BE2C (cell line): ENCODE data around the gene RPS6KB2.

Source experiments
- DNase-seq: peaks from one replicate; pipeline ENCODE4 v3.0.0-alpha.2; 2020
- H3K27me3 ChIP-seq: fragments of 250-450 bp; sonication (Bioruptor Pico); 2 replicates; pipeline ENCODE4 v1.5.1; 2020; ENCODE audit warnings: mild to moderate bottlenecking
- H3K36me3 ChIP-seq: fragments of 250-450 bp; sonication (Bioruptor Pico); 2 replicates; pipeline ENCODE4 v1.5.1; 2020; ENCODE audit warnings: mild to moderate bottlenecking
- H3K4me1 ChIP-seq: fragments of 250-450 bp; sonication (Bioruptor Pico); 2 replicates; pipeline ENCODE4 v1.5.1; 2020
- H3K4me3 ChIP-seq: 2 replicates; pipeline ENCODE4 v1.5.1; 2011; ENCODE audit warnings: low read depth, low read length
- H3K9me3 ChIP-seq: fragments of 250-450 bp; sonication (Bioruptor Pico); 2 replicates; pipeline ENCODE4 v1.5.1; 2020
- CTCF ChIP-seq: IDR thresholded peaks from 2 replicates; pipeline ENCODE4 v1.5.1; 2012; ENCODE audit warnings: mild to moderate bottlenecking, low read depth, low read length

The RPS6KB2 gene

GRCh38 chr11:67409781-67410368, 18.4 kb upstream of the RPS6KB2 start:
- no peaks in the 10 kb centered on the region for H3K36me3 ChIP-seq
- no peak for DNase-seq
- TF ChIP-seq CTCF = no peak
- H3K4me1 ChIP-seq = peaks cover 5% of the 10 kb centered on the region; the same call in 1 of the 2 replicates
- no peaks in the 10 kb centered on the region for H3K9me3 ChIP-seq
- no peaks in the 10 kb centered on the region for H3K27me3 ChIP-seq
- H3K4me3 ChIP-seq = no peak overlapping the region

GRCh38 chr11:67410369-67410831, 17.9 kb upstream of the RPS6KB2 start:
- no peak for DNase-seq
- Histone ChIP-seq H3K36me3 (no peaks in the 10 kb centered on the region), H3K9me3 (no peaks in the 10 kb centered on the region), H3K4me3 (no peak overlapping the region), H3K4me1 (peaks cover 5% of the 10 kb centered on the region; the same call in 1 of the 2 replicates), H3K27me3 (no peaks in the 10 kb centered on the region)
- no peak for TF ChIP-seq CTCF

GRCh38 chr11:67410984-67411784, 17.1 kb upstream of the RPS6KB2 start:
- peaks cover 5% of the 10 kb centered on the region; the same call in 1 of the 2 replicates for H3K4me1 ChIP-seq

GRCh38 chr11:67411785-67412152, 16.5 kb upstream of the RPS6KB2 start:
- DNase-seq = no peak
- no peaks in the 10 kb centered on the region for H3K36me3 ChIP-seq
- no peak for TF ChIP-seq CTCF
- peaks cover 5% of the 10 kb centered on the region; the same call in 1 of the 2 replicates for H3K4me1 ChIP-seq
- H3K4me3 ChIP-seq = no peak overlapping the region
- no peaks in the 10 kb centered on the region for H3K9me3 ChIP-seq
- H3K27me3 ChIP-seq = no peaks in the 10 kb centered on the region

More at GRCh38 chr11:67410984-67411784, 17.1 kb upstream of the RPS6KB2 start:
- no peak for DNase-seq
- H3K4me3 ChIP-seq = no peak overlapping the region
- no peaks in the 10 kb centered on the region for H3K9me3 ChIP-seq
- TF ChIP-seq CTCF = no peak
- no peaks in the 10 kb centered on the region for H3K27me3 ChIP-seq
- no peaks in the 10 kb centered on the region for H3K36me3 ChIP-seq

- no peak overlapping the region for H3K4me3 ChIP-seq
- no peaks in the 10 kb centered on the region for H3K36me3 ChIP-seq
- no peak for TF ChIP-seq CTCF
- no peaks in the 10 kb centered on the region for H3K27me3 ChIP-seq
- no peaks in the 10 kb centered on the region for H3K9me3 ChIP-seq
- no peaks in the 10 kb centered on the region; the same call in 1 of the 2 replicates for H3K4me1 ChIP-seq
- no peak for DNase-seq
Measured at GRCh38 chr11:67412495-67413179, 15.7 kb upstream of the RPS6KB2 start.
